GM13977 (cell line): ENCODE data around the gene SPON2.

ENCODE experiments used
- DNase-seq: peaks from one replicate; pipeline ENCODE4 v3.0.0; 2012; ENCODE audit warnings: low spot score
- CTCF ChIP-seq: IDR thresholded peaks from 2 replicates; pipeline ENCODE4 v1.5.1; 2012; ENCODE audit warnings: mild to moderate bottlenecking, control low read depth; ENCODE audit not compliant: insufficient read depth; ENCODE audit errors: extremely low read depth, missing control alignments
- in situ Hi-C: fragments of 300-500 bp; cut with MboI; formaldehyde crosslinking; loops from one replicate; pipeline ENCODE4 v1.12.0; 2022; ENCODE audit warnings: low sequenced_read_pairs, low pct_unique_long_range_greater_than_20kb, mixed read lengths, inconsistent platforms; ENCODE audit not compliant: unreplicated experiment

The SPON2 gene

GRCh38 chr4:1156069-1156468 is 16.3 kb downstream of the SPON2 start:
- in situ Hi-C loops, result no loop called here
- no peak for DNase-seq
- no peak for TF ChIP-seq CTCF

DNA sequence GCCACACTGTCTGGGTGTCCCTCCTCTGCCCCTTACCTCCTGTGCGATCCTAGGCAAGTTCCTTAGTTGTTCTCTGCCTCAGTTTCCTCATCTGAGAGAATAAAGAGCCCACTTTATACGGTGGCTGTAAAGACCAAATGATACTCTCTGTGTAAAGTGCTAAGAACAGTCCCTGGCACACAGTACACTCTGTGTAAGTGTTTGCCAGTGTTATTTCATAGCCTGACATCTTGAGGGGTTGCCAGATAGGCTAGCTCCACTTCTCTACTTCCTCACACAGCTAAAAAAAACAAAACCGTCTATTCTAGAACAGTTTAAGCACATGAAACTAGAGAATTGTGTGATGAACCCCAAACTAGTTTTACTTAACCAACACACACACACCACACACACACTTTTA is 17.1 kb downstream of the SPON2 start:
- no peak for TF ChIP-seq CTCF
- DNase-seq, result no peak
- in situ Hi-C loops, result no loop called here

DNA sequence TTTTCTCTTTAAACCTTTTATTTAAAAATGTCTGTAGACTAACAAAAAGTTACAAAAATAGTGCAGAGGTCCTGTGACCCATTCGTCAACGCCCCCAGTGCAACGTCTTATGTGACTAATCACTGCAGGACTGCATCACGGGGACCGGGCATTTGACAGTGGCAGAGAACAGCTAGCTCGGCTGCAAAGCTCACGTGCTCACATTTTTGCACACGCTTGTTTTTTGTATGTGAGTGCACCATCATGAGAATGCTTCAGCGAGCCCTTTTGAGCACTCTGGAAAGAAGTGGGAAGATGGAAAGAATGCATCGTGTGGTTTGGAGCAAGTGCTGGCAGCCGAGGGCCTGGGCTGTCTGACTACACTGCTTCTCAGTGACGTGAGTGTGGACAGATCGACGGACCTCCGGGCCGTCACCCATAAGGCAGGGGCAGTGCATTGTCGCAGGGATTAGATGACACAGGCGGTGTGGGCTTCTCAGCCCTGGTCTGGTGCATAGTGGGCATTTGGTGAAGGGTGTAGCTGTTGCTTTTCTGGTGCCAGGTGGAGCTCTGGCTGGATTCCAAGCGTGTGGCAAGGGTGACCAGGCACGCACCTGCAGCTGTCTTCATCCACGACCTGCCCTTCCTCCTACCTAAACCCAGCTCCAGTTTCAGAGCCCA is 17.7 kb downstream of the SPON2 start:
- in situ Hi-C loops, result no loop called here
- DNase-seq, result no peak
- no peak for TF ChIP-seq CTCF

GRCh38 chr4:1154126-1154522 is 18.3 kb downstream of the SPON2 start:
- in situ Hi-C loops, result no loop called here
- no peak for DNase-seq
- no peak for TF ChIP-seq CTCF

GRCh38 chr4:1153567-1154090 is 18.8 kb downstream of the SPON2 start:
- in situ Hi-C loops, result no loop called here
- no peak for TF ChIP-seq CTCF
- no peak for DNase-seq

DNA sequence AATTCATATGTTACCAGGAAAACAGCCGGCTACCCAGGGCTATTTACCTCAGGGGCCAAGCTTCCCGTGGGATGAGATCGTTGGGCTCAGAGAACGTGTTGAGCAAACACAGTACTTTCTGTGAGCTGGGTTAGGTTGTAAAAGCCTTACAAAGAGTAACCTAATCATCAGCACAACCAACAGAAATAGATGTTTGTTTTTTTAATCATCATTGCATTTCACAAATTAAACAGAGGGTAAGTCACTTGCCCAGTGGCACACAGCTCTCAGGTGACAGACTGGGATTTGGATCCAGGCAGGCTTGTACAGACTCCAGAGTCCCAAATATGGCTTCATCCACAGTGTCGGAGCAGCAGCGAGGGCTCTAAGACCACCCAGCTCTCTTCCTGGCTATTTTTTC is 20.1 kb downstream of the SPON2 start:
- in situ Hi-C loops, result no loop called here
- TF ChIP-seq CTCF, result no peak
- no peak for DNase-seq
